Measurements from ENCODE around the gene EFEMP1. TPM values are rescaled to one million over a fixed set of nuclear protein-coding genes. Genes with fewer than 3 reads are reported as not detected.

Gene EFEMP1
- total RNA-seq, result 215 and 218 TPM in 2 replicates

DNA sequence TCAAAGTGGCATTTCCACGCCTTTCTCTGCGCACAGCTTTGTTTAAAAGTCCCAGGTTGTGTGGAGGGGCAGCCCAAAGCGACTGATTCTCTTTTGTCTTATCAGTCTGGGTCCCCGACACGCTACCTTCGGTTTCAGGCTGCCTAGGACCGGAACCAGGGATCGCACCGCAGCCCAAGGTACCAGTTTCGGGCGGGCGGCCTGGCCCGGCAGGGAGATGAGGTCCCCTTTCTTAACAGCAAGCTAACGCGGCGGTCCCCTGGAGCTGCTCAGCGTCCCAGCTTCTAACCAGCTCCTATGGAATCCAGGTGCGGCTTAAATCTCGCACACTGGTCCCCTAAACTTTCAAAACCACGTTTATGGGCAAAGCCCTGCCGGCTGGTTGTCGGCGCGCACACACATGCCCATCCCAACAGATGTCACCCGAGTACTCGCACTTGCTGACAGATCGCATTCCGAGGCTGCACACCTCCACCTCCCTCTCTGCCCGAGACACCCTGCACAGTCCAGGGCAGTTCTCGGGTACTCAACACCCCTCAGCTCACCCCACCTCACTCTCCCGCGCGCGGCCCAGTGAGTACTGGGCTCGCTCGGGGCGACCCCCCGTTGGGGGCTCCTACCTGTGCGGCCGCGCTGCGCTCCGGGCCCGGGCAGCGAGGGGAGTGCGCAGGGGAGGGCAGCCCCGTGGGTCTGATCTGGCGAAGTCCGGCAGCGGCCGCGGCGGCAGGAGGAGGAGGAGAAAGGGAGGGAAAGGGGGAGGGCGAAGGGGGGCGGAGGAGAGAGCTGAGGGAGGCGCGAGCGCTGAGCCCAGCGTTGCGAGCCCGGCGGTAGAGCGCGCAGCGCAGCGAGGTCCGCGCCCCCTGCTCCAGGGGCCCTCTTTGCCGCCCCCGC, at the start of gene EFEMP1:
TSS of gene EFEMP1 (minus strand) at position 692 of the 891 bp plus-strand sequence. CDS start 1,342 bp downstream, outside the sequence.

Other genes starting within 250 kb of the EFEMP1 start
- gene PNPT1, start 229.9 kb downstream of the EFEMP1 start, total RNA-seq, result 15.9 and 22.3 TPM in 2 replicates

Data from hair follicular keratinocyte (primary cell).